SK-N-SH (cell line): ENCODE measurements around the gene BRAF. TPM values are rescaled to one million over a fixed set of nuclear protein-coding genes. Genes with fewer than 3 reads are reported as not detected.

Experiments
- CTCF ChIA-PET: fragments of 300-600, 350-600 bp; formaldehyde crosslinking; extraction: SDS; loops from one replicate; lab custom pipeline; 2021; lab: Yijun Ruan, JAX
- POLR2A ChIA-PET: fragments of 350-600 bp; sonication (Branson Sonifier 250); formaldehyde crosslinking; extraction: SDS; loops from one replicate; lab custom pipeline; 2020; ENCODE audit warnings: antibody characterized with exemption, inconsistent platforms; lab: Yijun Ruan, JAX
- DNase-seq: peaks from one replicate; pipeline ENCODE4 v3.0.0; 2012
- H2AFZ ChIP-seq: fragments of 200-600 bp; sonication (generic); 2 replicates; pipeline ENCODE4 v1.8.1; 2016; ENCODE audit warnings: antibody characterized with exemption, mild to moderate bottlenecking, low read depth
- H3F3A ChIP-seq: fragments of 200-600 bp; sonication (generic); replicated peaks from 2 replicates; pipeline ENCODE3; 2016; ENCODE audit warnings: antibody characterized with exemption, mild to moderate bottlenecking; ENCODE audit not compliant: insufficient read depth
- H3K27ac ChIP-seq, 2 experiments: fragments of 200-500 bp in 1 of 2; fragments of 200-600 bp in 1 of 2; sonication (Bioruptor generic) in 1 of 2; sonication (generic), shearing (Covaris generic) in 1 of 2; 2 replicates each; pipeline versions ENCODE4 v1.5.1 to v1.6.1; 2014 to 2016; ENCODE audit warnings: low read depth in 2 of 2, inconsistent platforms in 1 of 2, low read length in 1 of 2, mild to moderate bottlenecking in 1 of 2, mixed read lengths in 1 of 2
- H3K27me3 ChIP-seq: fragments of 200-600 bp; sonication (generic), shearing (Covaris generic); 2 replicates; pipeline ENCODE4 v1.6.1; 2016; ENCODE audit warnings: mixed run types; ENCODE audit not compliant: insufficient read depth
- H3K36me3 ChIP-seq, 2 experiments: fragments of 200-500 bp in 1 of 2; fragments of 200-600 bp in 1 of 2; sonication (Bioruptor generic) in 1 of 2; sonication (generic) in 1 of 2; replicated peaks in 1 of 2; 2 replicates each; pipeline versions ENCODE3 to v1.5.1; 2014 to 2016; ENCODE audit warnings: low read length in 1 of 2, mild to moderate bottlenecking in 1 of 2; ENCODE audit not compliant: insufficient read depth in 2 of 2, control insufficient read depth in 1 of 2
- H3K4me1 ChIP-seq, 2 experiments: fragments of 200-500 bp in 1 of 2; fragments of 200-600 bp in 1 of 2; sonication (Bioruptor generic) in 1 of 2; sonication (generic), shearing (Covaris generic) in 1 of 2; 2 replicates each; pipeline versions ENCODE4 v1.5.1 to v1.6.1; 2014 to 2016; ENCODE audit warnings: low read depth in 1 of 2, low read length in 1 of 2, mixed run types in 1 of 2; ENCODE audit not compliant: insufficient read depth in 2 of 2, control insufficient read depth in 1 of 2
- H3K4me2 ChIP-seq: fragments of 200-600 bp; sonication (generic), shearing (Covaris generic); 2 replicates; pipeline ENCODE4 v1.6.1; 2017; ENCODE audit warnings: mixed run types
- H3K4me3 ChIP-seq, 2 experiments: fragments of 200-500 bp in 1 of 2; fragments of 200-600 bp in 1 of 2; sonication (Bioruptor generic) in 1 of 2; sonication (generic), shearing (Covaris generic) in 1 of 2; 2 replicates each; pipeline versions ENCODE4 v1.5.1 to v1.8.1; 2014 to 2016; ENCODE audit warnings: low read depth in 2 of 2, inconsistent platforms in 1 of 2, low read length in 1 of 2, mild to moderate bottlenecking in 1 of 2, mixed read lengths in 1 of 2, moderate library complexity in 1 of 2
- H3K79me2 ChIP-seq: fragments of 200-600 bp; sonication (generic); 2 replicates; pipeline ENCODE4 v1.8.1; 2017; ENCODE audit warnings: mild to moderate bottlenecking; ENCODE audit not compliant: insufficient read depth
- H3K9ac ChIP-seq: fragments of 200-600 bp; sonication (generic); 2 replicates; pipeline ENCODE4 v1.6.1; 2017; ENCODE audit warnings: mixed run types
- H3K9me2 ChIP-seq: fragments of 200-600 bp; sonication (generic); 2 replicates; pipeline ENCODE4 v1.6.1; 2017; ENCODE audit warnings: mixed run types
- H3K9me3 ChIP-seq: fragments of 200-600 bp; sonication (generic); 2 replicates; pipeline ENCODE4 v1.6.1; 2017; ENCODE audit warnings: mixed run types, mild to moderate bottlenecking, moderate library complexity
- H4K20me1 ChIP-seq: fragments of 200-600 bp; sonication (generic); 2 replicates; pipeline ENCODE4 v1.6.1; 2017; ENCODE audit warnings: mild to moderate bottlenecking, mixed run types; ENCODE audit not compliant: insufficient read depth
- ELF1 ChIP-seq: IDR thresholded peaks from 2 replicates; pipeline ENCODE4 v1.4.0; 2012
- EP300 ChIP-seq, 2 experiments: IDR thresholded peaks; 2 replicates each; pipeline versions ENCODE4 v1.4.0 to v1.6.1; 2012; ENCODE audit warnings: borderline replicate concordance in 1 of 2, low read depth in 1 of 2, low read length in 1 of 2
- EZH2phosphoT487 ChIP-seq: fragments of 200-600 bp; sonication (generic); IDR thresholded peaks from 2 replicates; pipeline ENCODE4 v1.6.1; 2017; ENCODE audit warnings: low read depth, mixed run types, mild to moderate bottlenecking, antibody characterized with exemption, moderate library complexity, borderline replicate concordance
- FOSL2 ChIP-seq: IDR thresholded peaks from 2 replicates; pipeline ENCODE4 v1.4.0; 2012; ENCODE audit warnings: low read depth, mild to moderate bottlenecking, moderate library complexity, borderline replicate concordance
- GABPA ChIP-seq: IDR thresholded peaks from 2 replicates; pipeline ENCODE4 v1.4.0; 2012; ENCODE audit warnings: low read depth, mild to moderate bottlenecking
- IRF3 ChIP-seq: fragments of 150-350 bp; IDR thresholded peaks from 2 replicates; pipeline ENCODE4 v1.6.1; 2016; ENCODE audit warnings: mild to moderate bottlenecking, low read depth, low read length
- JUND ChIP-seq: IDR thresholded peaks from 2 replicates; pipeline ENCODE4 v1.4.0; 2012
- MEF2A ChIP-seq: IDR thresholded peaks from 2 replicates; pipeline ENCODE4 v1.4.0; 2012; ENCODE audit warnings: low read depth, borderline replicate concordance
- NFIC ChIP-seq: IDR thresholded peaks from 2 replicates; pipeline ENCODE4 v1.4.0; 2012; ENCODE audit warnings: borderline replicate concordance
- NRF1 ChIP-seq: IDR thresholded peaks from 2 replicates; pipeline ENCODE4 v1.6.1; 2012; ENCODE audit warnings: low read depth, mild to moderate bottlenecking, low read length
- POLR2AphosphoS5 ChIP-seq: IDR thresholded peaks from 2 replicates; pipeline ENCODE4 v1.6.1; 2012; ENCODE audit warnings: low read depth, low read length
- RAD21 ChIP-seq: IDR thresholded peaks from 2 replicates; pipeline ENCODE4 v1.6.1; 2012; ENCODE audit warnings: mild to moderate bottlenecking, low read length
- RCOR1 ChIP-seq: fragments of 150-350 bp; IDR thresholded peaks from 2 replicates; pipeline ENCODE4 v1.6.1; 2017; ENCODE audit warnings: antibody characterized with exemption, low read length
- REST ChIP-seq: IDR thresholded peaks from 2 replicates; pipeline ENCODE4 v1.6.1; 2012; ENCODE audit warnings: mild to moderate bottlenecking, low read depth, low read length, moderate library complexity
- RFX5 ChIP-seq: IDR thresholded peaks from 2 replicates; pipeline ENCODE4 v1.6.1; 2012; ENCODE audit warnings: mild to moderate bottlenecking, improper control_type of control experiment, low read length
- RXRA ChIP-seq: IDR thresholded peaks from 2 replicates; pipeline ENCODE4 v1.4.0; 2012; ENCODE audit warnings: low read depth, mild to moderate bottlenecking, borderline replicate concordance
- SMC3 ChIP-seq: IDR thresholded peaks from 2 replicates; pipeline ENCODE4 v1.6.1; 2012; ENCODE audit warnings: low read depth, low read length, improper control_type of control experiment
- TAF1 ChIP-seq: IDR thresholded peaks from 2 replicates; pipeline ENCODE4 v1.6.1; 2012; ENCODE audit warnings: low read depth, mild to moderate bottlenecking, low read length, moderate library complexity, borderline replicate concordance
- TCF12 ChIP-seq: IDR thresholded peaks from 2 replicates; pipeline ENCODE4 v1.4.0; 2012
- TEAD4 ChIP-seq: IDR thresholded peaks from 2 replicates; pipeline ENCODE4 v1.4.0; 2012; ENCODE audit warnings: mild to moderate bottlenecking, borderline replicate concordance; ENCODE audit not compliant: insufficient read depth
- WGBS: methylation state at CpG from one replicate; pipeline ENCODE4 v1.1.6; 2017; ENCODE audit warnings: low lambda C conversion rate; 5-methylcytosine and 5-hydroxymethylcytosine counted together
- polyA plus RNA-seq, 3 experiments: library from polyadenylated mRNA; depleted of rRNA; stranded (reverse); fragments of >200 nt; gene quantifications; 2 replicates each; pipeline ENCODE4 v1.2.3, GENCODE V29; 2012
- TF ChIP-seq, protein P1 (sequence below): IDR thresholded peaks from 2 replicates; pipeline ENCODE4 v1.4.0; 2012; ENCODE audit warnings: low read depth
- TF ChIP-seq, protein P2 (sequence below): IDR thresholded peaks from 2 replicates; pipeline ENCODE4 v1.4.0; 2012; ENCODE audit warnings: low read depth, borderline replicate concordance
- TF ChIP-seq, protein P3 (sequence below): fragments of 200-600 bp; sonication (generic); IDR thresholded peaks from 2 replicates; pipeline ENCODE4 v1.6.1; 2017; ENCODE audit warnings: antibody characterized with exemption, mild to moderate bottlenecking, moderate library complexity

The BRAF gene
- polyA plus RNA-seq, 1 of the 3 experiments (the other 2 are of a cell fraction), result 5.2 TPM

DNA sequence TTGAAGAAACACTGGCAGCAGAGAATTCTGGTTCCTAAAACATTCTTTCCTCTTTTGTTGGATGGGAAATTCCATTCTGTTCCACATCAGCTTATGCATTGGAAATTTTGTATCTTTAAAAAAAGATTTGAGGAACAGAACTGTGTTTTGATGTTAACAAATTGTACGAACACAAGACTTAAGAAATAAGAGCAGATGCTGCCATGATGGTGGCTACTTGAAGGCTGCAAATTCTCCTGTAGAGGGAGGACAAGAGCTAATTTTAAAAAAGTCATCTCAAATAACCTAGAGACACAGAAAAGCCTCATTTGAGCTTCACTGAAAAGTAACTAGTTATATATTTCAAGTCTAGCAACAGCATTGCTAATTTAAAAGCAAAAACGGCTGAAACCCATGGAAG, 198.4 kb downstream of the BRAF start:
- POLR2A ChIA-PET, result no interaction called here
- H3K9ac ChIP-seq, result no peak overlapping the region
- no peaks in the 10 kb centered on the region for H4K20me1 ChIP-seq
- peaks cover 0 to 9% of the 10 kb centered on the region in 2 experiments; a peak in 2 of 4 replicates for H3K4me1 ChIP-seq
- no peak overlapping the region for H2AFZ ChIP-seq
- H3K4me2 ChIP-seq, result no peak overlapping the region
- CTCF ChIA-PET, result interaction anchor here (0.7 to 2.5 kb wide), 19 partner anchors 9 to 924 kb away, joined by 3 to 19 read pairs (median 4); partner anchors contain the start of genes ADCK2 and MRPS33
- no peak overlapping the region for H3K4me3 ChIP-seq
- no peaks in the 10 kb centered on the region for H3K9me2 ChIP-seq
- no peaks in the 10 kb centered on the region for H3K9me3 ChIP-seq
- H3K27ac ChIP-seq, result no peak overlapping the region
- peaks cover 23 to 43% of the 10 kb centered on the region in 2 experiments for H3K36me3 ChIP-seq
- TF ChIP-seq TAF1 (no peak), MEF2A (no peak), NRF1 (no peak), FOSL2 (no peak), JUND (no peak), ELF1 (no peak), RAD21 (peak; percentile 63), POLR2AphosphoS5 (no peak), SMC3 (0 out of 2 replicates have a peak, but pooled peaks have one; percentile 20), EP300 (IDR thresholded peaks at IDR 0.05; ENCODE audit: borderline replicate concordance in 1 of 2, low read depth in 1 of 2, low read length in 1 of 2) (no peak), RFX5 (no peak), RCOR1 (no peak), REST (no peak), TCF12 (no peak), IRF3 (no peak), EZH2phosphoT487 (no peak), GABPA (no peak), RXRA (no peak), TEAD4 (no peak), NFIC (no peak)
- TF ChIP-seq, protein P1, sequence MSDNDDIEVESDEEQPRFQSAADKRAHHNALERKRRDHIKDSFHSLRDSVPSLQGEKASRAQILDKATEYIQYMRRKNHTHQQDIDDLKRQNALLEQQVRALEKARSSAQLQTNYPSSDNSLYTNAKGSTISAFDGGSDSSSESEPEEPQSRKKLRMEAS, result no peak
- TF ChIP-seq, protein P2, sequence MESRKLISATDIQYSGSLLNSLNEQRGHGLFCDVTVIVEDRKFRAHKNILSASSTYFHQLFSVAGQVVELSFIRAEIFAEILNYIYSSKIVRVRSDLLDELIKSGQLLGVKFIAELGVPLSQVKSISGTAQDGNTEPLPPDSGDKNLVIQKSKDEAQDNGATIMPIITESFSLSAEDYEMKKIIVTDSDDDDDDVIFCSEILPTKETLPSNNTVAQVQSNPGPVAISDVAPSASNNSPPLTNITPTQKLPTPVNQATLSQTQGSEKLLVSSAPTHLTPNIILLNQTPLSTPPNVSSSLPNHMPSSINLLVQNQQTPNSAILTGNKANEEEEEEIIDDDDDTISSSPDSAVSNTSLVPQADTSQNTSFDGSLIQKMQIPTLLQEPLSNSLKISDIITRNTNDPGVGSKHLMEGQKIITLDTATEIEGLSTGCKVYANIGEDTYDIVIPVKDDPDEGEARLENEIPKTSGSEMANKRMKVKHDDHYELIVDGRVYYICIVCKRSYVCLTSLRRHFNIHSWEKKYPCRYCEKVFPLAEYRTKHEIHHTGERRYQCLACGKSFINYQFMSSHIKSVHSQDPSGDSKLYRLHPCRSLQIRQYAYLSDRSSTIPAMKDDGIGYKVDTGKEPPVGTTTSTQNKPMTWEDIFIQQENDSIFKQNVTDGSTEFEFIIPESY, result no peak
- TF ChIP-seq, protein P3, sequence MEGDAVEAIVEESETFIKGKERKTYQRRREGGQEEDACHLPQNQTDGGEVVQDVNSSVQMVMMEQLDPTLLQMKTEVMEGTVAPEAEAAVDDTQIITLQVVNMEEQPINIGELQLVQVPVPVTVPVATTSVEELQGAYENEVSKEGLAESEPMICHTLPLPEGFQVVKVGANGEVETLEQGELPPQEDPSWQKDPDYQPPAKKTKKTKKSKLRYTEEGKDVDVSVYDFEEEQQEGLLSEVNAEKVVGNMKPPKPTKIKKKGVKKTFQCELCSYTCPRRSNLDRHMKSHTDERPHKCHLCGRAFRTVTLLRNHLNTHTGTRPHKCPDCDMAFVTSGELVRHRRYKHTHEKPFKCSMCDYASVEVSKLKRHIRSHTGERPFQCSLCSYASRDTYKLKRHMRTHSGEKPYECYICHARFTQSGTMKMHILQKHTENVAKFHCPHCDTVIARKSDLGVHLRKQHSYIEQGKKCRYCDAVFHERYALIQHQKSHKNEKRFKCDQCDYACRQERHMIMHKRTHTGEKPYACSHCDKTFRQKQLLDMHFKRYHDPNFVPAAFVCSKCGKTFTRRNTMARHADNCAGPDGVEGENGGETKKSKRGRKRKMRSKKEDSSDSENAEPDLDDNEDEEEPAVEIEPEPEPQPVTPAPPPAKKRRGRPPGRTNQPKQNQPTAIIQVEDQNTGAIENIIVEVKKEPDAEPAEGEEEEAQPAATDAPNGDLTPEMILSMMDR, result peak; percentile 63
- DNase-seq, result peak; percentile 38
- no peaks in the 10 kb centered on the region for H3K27me3 ChIP-seq
- H3F3A ChIP-seq, result no peaks in the 10 kb centered on the region
- no peaks in the 10 kb centered on the region for H3K79me2 ChIP-seq
- WGBS, result 78% methylated on average over 2 of the region's 2 CpGs
